Loucy (cell line): ENCODE results near the gene PPM1B.

Experiments used
- CTCF ChIP-seq: fragments of 200-600 bp; sonication (generic); conservative IDR thresholded peaks from 2 replicates; pipeline ENCODE4 v1.5.1; 2014; ENCODE audit warnings: mild to moderate bottlenecking, antibody characterized with exemption, low read length
- EZH2phosphoT487 ChIP-seq: fragments of 200-600 bp; IDR thresholded peaks from 2 replicates; pipeline ENCODE4 v1.6.1; 2018; ENCODE audit warnings: antibody characterized with exemption, mild to moderate bottlenecking, moderate library complexity, borderline replicate concordance

GRCh38 chr2:44218771-44219170 is 50.1 kb downstream of the PPM1B start:
- TF ChIP-seq CTCF (no peak), EZH2phosphoT487 (no peak)
